ENCODE data around the gene CYP24A1.

CYP24A1 gene

GRCh38 chr20:54201268-54201846 lies 27.6 kb upstream of the CYP24A1 start:
- DNase-seq (ENCODE audit: low read depth), result no peak

GRCh38 chr20:54200487-54201267 lies 26.9 kb upstream of the CYP24A1 start:
- DNase-seq (ENCODE audit: low read depth), result no peak

- peak; percentile 51 for DNase-seq (ENCODE audit: low read depth)
Measured at GRCh38 chr20:54199721-54200176, 26.0 kb upstream of the CYP24A1 start.

DNA sequence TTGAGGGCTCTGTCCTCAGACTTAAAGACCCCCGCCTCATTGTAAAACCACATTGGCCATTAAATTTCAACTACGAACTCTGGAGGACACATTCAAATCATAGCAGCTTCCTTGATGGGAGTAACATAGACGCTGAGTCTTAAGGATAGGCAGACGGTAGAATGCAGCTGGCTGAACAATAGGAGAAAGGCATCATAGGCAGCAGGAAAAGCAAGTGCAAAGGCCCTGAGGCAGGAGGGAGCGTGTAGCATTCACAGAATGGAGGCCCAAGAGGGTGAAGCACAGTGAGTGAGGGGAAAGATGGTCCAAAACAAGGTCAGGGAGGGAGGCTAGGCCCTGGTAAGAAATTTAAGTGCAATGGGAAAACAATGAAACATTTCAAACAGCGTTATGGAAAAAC lies 25.5 kb upstream of the CYP24A1 start:
- DNase-seq (ENCODE audit: low read depth), result no peak

DNA sequence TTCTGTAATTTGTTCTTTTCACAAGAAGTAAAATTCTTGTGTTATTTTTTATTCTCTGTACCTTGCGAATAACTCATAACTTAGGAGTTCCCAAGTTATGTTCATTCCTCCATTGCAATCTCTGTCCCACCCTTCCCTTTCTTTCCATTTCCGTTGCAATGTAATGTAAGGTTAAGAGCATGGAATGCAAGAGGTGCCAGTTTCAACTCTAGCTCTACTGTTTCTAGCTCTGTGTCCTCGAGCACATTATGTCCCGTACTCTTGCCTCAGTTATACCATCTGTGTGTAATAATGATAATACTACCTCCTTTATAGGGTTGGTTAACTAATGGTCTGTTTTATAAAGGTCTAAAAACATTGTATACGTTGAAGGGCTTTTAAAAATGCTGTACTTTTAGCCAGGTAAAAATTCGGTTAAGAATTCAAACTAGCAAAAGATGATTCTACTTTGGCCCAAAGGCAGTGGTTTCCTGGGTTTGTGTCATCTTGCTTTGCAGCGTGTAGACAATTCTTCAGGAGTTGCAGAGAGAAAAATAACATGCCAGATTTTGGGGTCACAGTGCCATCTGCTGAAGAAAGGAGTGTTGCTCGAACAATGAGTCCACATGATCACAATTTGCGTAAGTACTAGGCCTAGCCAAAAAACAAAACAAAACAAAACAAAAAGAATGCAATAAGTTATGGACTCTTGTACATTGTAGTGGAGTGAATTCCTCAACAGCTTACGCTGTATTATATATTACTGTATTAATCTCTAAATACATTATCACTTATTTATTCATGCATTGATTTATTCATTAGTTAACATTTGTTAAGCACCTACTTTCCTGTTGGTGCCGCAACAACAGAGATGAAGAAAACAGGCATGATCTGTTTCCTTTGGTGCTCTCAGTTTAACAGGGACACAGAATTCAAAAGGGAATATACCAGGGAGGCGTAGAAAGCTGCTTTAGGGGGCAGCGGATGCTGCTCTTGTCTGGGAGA lies 24.1 kb upstream of the CYP24A1 start:
- no peak for DNase-seq (ENCODE audit: low read depth)

DNA sequence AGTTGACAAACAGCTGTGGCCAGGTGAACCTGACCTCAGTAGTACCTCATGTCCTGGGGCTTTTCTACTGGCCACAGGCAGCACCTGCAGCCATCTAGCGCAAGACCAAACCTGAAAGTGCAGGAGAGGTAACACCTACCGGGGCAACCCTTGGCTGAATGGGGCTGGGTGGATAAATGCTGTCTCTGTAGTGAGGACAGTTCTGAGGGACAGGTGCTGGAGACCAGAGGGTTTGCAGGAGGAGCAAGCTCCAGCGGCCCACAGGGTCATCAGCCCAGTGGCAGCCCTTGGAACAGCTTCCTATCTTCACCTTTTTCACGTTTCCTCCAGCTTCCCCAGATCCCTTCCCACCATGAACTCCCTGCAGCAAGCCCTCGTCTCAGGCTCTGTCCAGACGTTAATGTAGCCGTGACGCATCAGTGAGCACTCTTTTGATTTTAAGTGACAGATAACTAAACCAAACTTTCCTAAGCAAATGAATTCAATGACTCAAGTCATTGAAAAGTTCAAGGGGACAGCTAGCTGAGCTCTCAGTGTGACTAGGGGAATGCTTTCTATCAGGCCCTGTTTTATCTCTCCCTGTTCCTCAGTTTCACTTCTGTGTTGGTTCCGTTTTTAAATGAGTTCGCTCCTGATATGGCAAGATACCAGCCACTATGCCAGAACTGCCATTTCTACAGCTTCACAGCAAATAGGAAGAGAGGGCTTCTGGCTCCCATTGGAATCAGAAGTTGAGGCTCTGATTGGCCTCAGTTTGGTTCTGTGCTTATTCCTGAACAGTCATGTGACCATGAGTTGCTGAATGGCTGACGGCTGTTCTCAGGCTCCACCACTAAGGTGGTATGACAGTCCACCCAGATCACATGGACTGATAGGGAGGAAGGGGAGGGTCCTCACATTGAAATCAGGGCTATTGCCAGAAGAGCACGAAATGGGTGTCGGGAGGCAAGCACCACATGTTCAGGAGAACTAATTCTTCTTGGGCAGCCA lies 22.0 kb upstream of the CYP24A1 start:
- DNase-seq (ENCODE audit: low read depth), result no peak

DNA sequence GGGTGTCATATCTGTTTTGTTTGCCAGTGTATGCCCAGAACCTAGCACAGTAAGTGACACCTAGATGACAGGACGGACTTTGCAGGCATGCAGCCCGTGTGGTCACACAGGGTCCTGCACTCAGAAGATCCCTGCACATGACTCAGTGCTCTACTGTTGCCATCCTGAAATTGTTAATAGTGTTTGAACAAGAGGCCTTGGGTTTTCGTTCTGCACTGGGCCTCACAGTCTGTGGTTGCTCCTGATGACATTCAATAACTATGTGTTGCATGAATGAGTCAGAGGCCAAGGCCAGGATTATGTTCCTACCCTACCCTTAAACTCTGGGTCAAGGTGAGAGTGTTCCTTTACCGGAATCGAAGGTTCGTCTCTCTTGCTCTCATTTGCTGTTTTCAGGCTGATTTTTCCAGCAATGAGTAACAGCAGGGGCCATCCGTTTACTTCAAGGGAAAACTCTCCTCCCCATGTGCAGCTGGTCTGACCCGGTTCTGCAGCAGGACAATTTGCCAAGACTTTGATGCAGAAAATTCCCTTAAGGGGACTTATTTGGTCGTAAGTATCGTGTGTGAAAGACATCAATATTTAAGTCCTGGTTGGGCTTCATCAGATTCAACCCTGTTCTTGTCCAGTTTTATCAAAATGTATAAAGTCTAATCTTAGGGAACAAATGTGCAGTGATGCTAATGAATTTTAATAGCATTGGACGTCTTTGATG lies 21.1 kb upstream of the CYP24A1 start:
- DNase-seq (ENCODE audit: low read depth), result no peak

DNA sequence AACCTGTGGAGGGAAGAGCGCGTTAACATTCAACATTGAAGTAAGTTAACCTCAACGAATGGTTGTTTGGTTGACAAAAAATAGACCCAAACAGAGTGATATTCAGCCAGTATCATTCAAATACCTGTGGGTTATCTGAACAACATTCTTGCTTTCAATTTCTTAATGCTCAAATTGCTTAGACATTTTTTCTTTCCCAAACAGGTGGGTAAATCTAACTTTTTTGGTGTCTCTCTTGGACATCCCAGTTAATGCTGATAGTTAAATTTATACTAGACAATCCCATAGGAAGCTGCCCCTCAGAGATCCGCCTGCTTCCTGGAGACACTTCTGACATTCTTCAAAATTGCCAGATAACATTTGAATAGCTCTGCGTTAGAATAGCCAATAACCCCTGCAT lies 20.0 kb upstream of the CYP24A1 start:
- DNase-seq (ENCODE audit: low read depth), result no peak

- no peak for DNase-seq (ENCODE audit: low read depth)
Measured at GRCh38 chr20:54190217-54190616, 16.4 kb upstream of the CYP24A1 start.

GRCh38 chr20:54189630-54190029 lies 15.8 kb upstream of the CYP24A1 start:
- DNase-seq (ENCODE audit: low read depth), result no peak

- no peak for DNase-seq (ENCODE audit: low read depth)
Measured at GRCh38 chr20:54188132-54188849, 14.5 kb upstream of the CYP24A1 start.

DNA sequence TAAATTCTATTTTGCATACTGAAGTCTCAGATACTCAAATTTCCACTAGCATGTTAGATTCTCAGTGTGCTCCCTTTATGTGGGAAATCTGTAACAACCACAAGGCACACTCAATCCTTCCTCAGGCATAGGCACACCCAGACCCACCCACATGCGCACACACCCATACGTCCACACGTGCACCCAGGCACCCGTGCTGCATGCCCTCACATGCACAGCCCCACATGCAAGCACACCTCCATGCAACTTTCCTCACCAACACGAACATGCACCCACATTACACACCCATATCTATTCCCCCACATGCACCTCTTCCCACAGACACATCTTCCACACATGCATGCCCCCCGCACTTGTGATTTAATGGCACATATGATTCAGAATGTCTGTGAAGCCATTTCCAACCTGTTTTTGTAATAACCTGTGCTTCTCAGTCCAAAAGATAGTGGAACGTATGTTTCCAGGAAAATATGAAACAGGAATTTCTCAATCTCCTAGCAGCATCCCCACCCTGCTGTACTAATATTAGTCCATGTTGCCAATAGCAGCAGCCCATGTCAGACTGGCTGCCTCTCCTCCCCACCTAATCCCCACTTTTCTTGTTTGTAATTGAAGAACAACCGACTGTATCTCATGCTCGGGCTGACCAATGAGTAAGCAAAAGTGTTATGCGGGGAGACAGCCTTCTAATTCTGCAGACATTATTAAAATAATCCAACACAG lies 11.3 kb upstream of the CYP24A1 start:
- no peak for DNase-seq (ENCODE audit: low read depth)

- no peak for DNase-seq (ENCODE audit: low read depth)
Measured at GRCh38 chr20:54184071-54184470, 10.3 kb upstream of the CYP24A1 start.

DNA sequence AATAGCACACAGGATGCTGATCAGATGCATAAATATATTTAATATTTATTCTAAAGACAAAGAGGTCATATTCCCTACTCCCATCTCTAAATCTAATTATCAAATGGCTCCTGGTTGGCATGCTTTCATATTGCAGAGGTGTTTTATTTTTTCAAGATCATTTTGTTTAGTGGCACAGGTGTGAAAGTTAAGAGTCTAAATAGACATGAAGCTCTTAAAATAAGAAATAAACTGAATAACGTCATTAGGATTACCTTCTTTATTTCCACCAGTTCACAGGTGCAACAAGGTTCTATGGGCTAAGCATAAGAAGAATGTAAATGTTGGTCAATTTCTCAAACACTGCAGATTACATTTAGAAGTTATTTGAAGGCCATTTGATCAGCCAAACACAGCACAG lies 7.1 kb upstream of the CYP24A1 start:
- no peak for DNase-seq (ENCODE audit: low read depth)

DNA sequence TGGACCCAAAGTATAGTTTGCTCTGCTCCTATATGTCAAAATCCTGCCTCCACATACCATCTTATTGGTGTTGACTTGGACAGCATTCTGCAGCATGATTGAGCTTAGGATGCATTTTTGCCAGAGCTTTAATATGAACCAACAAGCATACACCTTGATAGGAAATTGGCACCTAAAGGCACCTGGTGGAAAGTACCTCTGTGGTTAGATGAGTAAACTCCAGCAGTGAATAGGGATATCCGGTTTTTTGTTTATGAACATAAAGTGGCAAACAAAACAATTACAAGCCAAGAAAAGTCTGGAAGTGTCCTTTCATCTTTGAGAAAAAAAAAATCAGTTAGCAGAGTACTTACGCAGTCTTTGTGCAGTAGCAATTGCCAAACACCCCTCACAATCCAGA lies 6.2 kb upstream of the CYP24A1 start:
- no peak for DNase-seq (ENCODE audit: low read depth)

DNA sequence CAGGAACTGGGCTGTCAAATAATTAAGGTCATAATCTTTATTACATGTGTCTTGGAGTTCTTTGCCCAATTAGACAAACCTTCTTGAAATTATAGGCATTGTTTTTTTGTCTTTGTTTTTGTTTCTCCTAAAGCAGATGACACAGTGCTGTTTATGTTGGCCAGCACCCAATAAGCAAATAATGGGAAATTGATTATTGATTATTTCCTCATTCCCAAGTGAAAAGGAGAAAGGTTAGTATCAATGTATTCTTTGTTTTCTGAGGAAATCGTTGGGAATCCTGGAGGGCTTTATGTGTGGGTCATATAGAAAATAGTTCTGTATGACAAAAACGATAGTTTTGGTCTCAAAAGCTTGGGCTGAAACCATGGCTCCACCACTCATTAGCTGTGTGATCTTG lies 4.5 kb upstream of the CYP24A1 start:
- no peak for DNase-seq (ENCODE audit: low read depth)

GRCh38 chr20:54177378-54177777 lies 3.6 kb upstream of the CYP24A1 start:
- DNase-seq (ENCODE audit: low read depth), result no peak

- no peak for DNase-seq (ENCODE audit: low read depth)
Measured at GRCh38 chr20:54176610-54177009, 2.8 kb upstream of the CYP24A1 start.

GRCh38 chr20:54174457-54175175 lies 830 bp upstream of the CYP24A1 start:
- DNase-seq (ENCODE audit: low read depth), result no peak

Measured in stimulated activated CD8-positive, alpha-beta memory T cell treated with anti-CD3 and anti-CD28 coated beads, Interleukin-15, amount 100 ng/mL, for 1 hour (primary cell).